H1 (cell line): ENCODE data around the gene CFDP1. TPM values are rescaled to one million over a fixed set of nuclear protein-coding genes. Genes with fewer than 3 reads are reported as not detected.

Experiments used
- CTCF ChIA-PET: fragments of 300-600 bp; sonication (Branson Sonifier 250); formaldehyde crosslinking; loops from one replicate; lab custom pipeline; 2021; ENCODE audit not compliant: partially characterized antibody; lab: Charles Lee
- POLR2A ChIA-PET: fragments of 300-600 bp; sonication (Branson Sonifier 250); formaldehyde crosslinking; loops from one replicate; lab custom pipeline; 2021; ENCODE audit warnings: inconsistent platforms; ENCODE audit not compliant: partially characterized antibody; lab: Charles Lee
- DNase-seq, 2 experiments: peaks; one replicate each; pipeline versions ENCODE4 v3.0.0 to v3.0.0-alpha.2; 2010 to 2022; ENCODE audit warnings: low spot score in 2 of 2, low read depth in 1 of 2, mixed read lengths in 1 of 2
- FAIRE-seq: peaks from 2 replicates; lab custom pipeline; 2011; peaks lifted over from hg19 to GRCh38; lab: Jason Lieb, UNC
- H2AFZ ChIP-seq: 2 replicates; pipeline ENCODE4 v1.8.1; 2012; ENCODE audit warnings: low read length, inconsistent platforms
- H2AK5ac ChIP-seq: 2 replicates; pipeline ENCODE4 v1.6.1; 2013; ENCODE audit warnings: low read depth, low read length
- H2BK120ac ChIP-seq: replicated peaks from 2 replicates; pipeline ENCODE3; 2013; ENCODE audit warnings: low read depth, low read length, inconsistent platforms
- H2BK12ac ChIP-seq: 2 replicates; pipeline ENCODE4 v1.6.1; 2013; ENCODE audit warnings: low read depth, low read length
- H2BK15ac ChIP-seq: 2 replicates; pipeline ENCODE4 v1.6.1; 2013; ENCODE audit warnings: low read length
- H2BK20ac ChIP-seq: 2 replicates; pipeline ENCODE4 v1.6.1; 2013; ENCODE audit warnings: low read length
- H2BK5ac ChIP-seq: 2 replicates; pipeline ENCODE4 v1.6.1; 2013; ENCODE audit warnings: low read depth, low read length
- H3K14ac ChIP-seq: 2 replicates; pipeline ENCODE4 v1.6.1; 2013; ENCODE audit warnings: inconsistent platforms; ENCODE audit not compliant: insufficient read length
- H3K18ac ChIP-seq: 2 replicates; pipeline ENCODE4 v1.6.1; 2013; ENCODE audit warnings: low read length; ENCODE audit errors: extremely low read depth
- H3K23ac ChIP-seq: 2 replicates; pipeline ENCODE4 v1.6.1; 2013; ENCODE audit warnings: inconsistent platforms; ENCODE audit not compliant: insufficient read length
- H3K23me2 ChIP-seq: 2 replicates; pipeline ENCODE4 v1.6.1; 2013; ENCODE audit warnings: low read depth, low read length
- H3K27ac ChIP-seq: 2 replicates; pipeline ENCODE4 v1.6.1; 2011; ENCODE audit warnings: low read depth, low read length, inconsistent platforms
- H3K27me3 ChIP-seq, 4 experiments: replicated peaks in 1 of 4; 1 replicate in 1 of 4; 2 replicates in 3 of 4; pipeline versions ENCODE4 v1.6.1 to v1.8.1; 2011 to 2013; ENCODE audit warnings: low read length in 3 of 4, mild to moderate bottlenecking in 3 of 4, inconsistent platforms in 2 of 4, mixed read lengths in 2 of 4, moderate library complexity in 1 of 4; ENCODE audit not compliant: control insufficient read depth in 3 of 4, insufficient read depth in 3 of 4; ENCODE audit errors: extremely low read depth in 1 of 4
- H3K36me3 ChIP-seq, 4 experiments: 2 replicates each; pipeline versions ENCODE4 v1.6.1 to v1.8.1; 2011 to 2013; ENCODE audit warnings: mild to moderate bottlenecking in 4 of 4, low read length in 3 of 4, moderate library complexity in 2 of 4, control low read depth in 1 of 4, inconsistent platforms in 1 of 4; ENCODE audit not compliant: insufficient read depth in 4 of 4, control insufficient read depth in 2 of 4
- H3K4ac ChIP-seq: replicated peaks from 2 replicates; pipeline ENCODE3; 2013; ENCODE audit warnings: low read length, low read depth, mixed read lengths, inconsistent platforms; ENCODE audit not compliant: insufficient read length
- H3K4me1 ChIP-seq, 4 experiments: replicated peaks in 1 of 4; 1 replicate in 1 of 4; 2 replicates in 3 of 4; pipeline versions ENCODE4 v1.6.1 to v1.8.1; 2011 to 2013; ENCODE audit warnings: low read length in 3 of 4, inconsistent platforms in 2 of 4, mixed read lengths in 1 of 4; ENCODE audit not compliant: insufficient read depth in 4 of 4, control insufficient read depth in 3 of 4
- H3K4me2 ChIP-seq, 2 experiments: 2 replicates each; pipeline versions ENCODE4 v1.6.1 to v1.8.1; 2011 to 2013; ENCODE audit warnings: low read depth in 2 of 2, low read length in 2 of 2, control low read depth in 1 of 2, inconsistent platforms in 1 of 2, mild to moderate bottlenecking in 1 of 2; ENCODE audit not compliant: insufficient read depth in 1 of 2
- H3K4me3 ChIP-seq, 4 experiments: fragments of 200-600, 300-600 bp in 1 of 4; sonication (generic), shearing (Covaris generic), sonication (Bioruptor Twin) in 1 of 4; 2 replicates each; pipeline versions ENCODE4 v1.5.1 to v1.8.1; 2011 to 2016; ENCODE audit warnings: low read length in 4 of 4, low read depth in 3 of 4, control low read depth in 2 of 4, inconsistent platforms in 2 of 4, mild to moderate bottlenecking in 2 of 4, mixed read lengths in 1 of 4, moderate library complexity in 1 of 4; ENCODE audit not compliant: insufficient read depth in 2 of 4; ENCODE audit errors: extremely low read depth in 1 of 4
- H3K56ac ChIP-seq: replicated peaks from 2 replicates; pipeline ENCODE3; 2013; ENCODE audit warnings: low read depth, mild to moderate bottlenecking, mixed read lengths, low read length, inconsistent platforms; ENCODE audit not compliant: insufficient read length
- H3K79me1 ChIP-seq: 2 replicates; pipeline ENCODE4 v1.6.1; 2013; ENCODE audit warnings: low read depth, low read length, control low read depth
- H3K79me2 ChIP-seq, 2 experiments: 2 replicates each; pipeline versions ENCODE4 v1.6.1 to v1.8.1; 2012 to 2013; ENCODE audit warnings: low read length in 2 of 2, mild to moderate bottlenecking in 2 of 2, inconsistent platforms in 1 of 2; ENCODE audit not compliant: insufficient read depth in 2 of 2, control insufficient read depth in 1 of 2
- H3K9ac ChIP-seq, 4 experiments: replicated peaks in 1 of 4; 1 replicate in 1 of 4; 2 replicates in 3 of 4; pipeline versions ENCODE4 v1.6.1 to v1.8.1; 2011 to 2013; ENCODE audit warnings: low read depth in 3 of 4, low read length in 3 of 4, control low read depth in 2 of 4, mild to moderate bottlenecking in 2 of 4, moderate library complexity in 2 of 4, inconsistent platforms in 1 of 4; ENCODE audit errors: extremely low read depth in 1 of 4
- H3K9me3 ChIP-seq, 2 experiments: 2 replicates each; pipeline versions ENCODE4 v1.6.1 to v1.8.1; 2012 to 2013; ENCODE audit warnings: mild to moderate bottlenecking in 2 of 2, moderate library complexity in 2 of 2, control low read depth in 1 of 2, inconsistent platforms in 1 of 2, low read depth in 1 of 2, low read length in 1 of 2, mixed read lengths in 1 of 2; ENCODE audit not compliant: insufficient read depth in 2 of 2
- H4K20me1 ChIP-seq, 2 experiments: replicated peaks in 1 of 2; 2 replicates each; pipeline versions ENCODE3 to v1.8.1; 2011 to 2013; ENCODE audit warnings: inconsistent platforms in 2 of 2, low read length in 2 of 2, mild to moderate bottlenecking in 1 of 2; ENCODE audit not compliant: insufficient read depth in 2 of 2, control insufficient read depth in 1 of 2
- H4K5ac ChIP-seq: 2 replicates; pipeline ENCODE4 v1.6.1; 2013; ENCODE audit warnings: low read length, low read depth, mixed read lengths, inconsistent platforms; ENCODE audit not compliant: insufficient read length
- H4K8ac ChIP-seq: 2 replicates; pipeline ENCODE4 v1.8.0; 2013; ENCODE audit warnings: mild to moderate bottlenecking, moderate library complexity, low read length, inconsistent platforms; ENCODE audit not compliant: insufficient read depth; ENCODE audit errors: extremely low read depth
- H4K91ac ChIP-seq: replicated peaks from 2 replicates; pipeline ENCODE3; 2013; ENCODE audit warnings: low read length, mixed read lengths, inconsistent platforms; ENCODE audit not compliant: insufficient read length
- KDM1A ChIP-seq: fragments of 200-600, 300-600 bp; sonication (generic); IDR thresholded peaks from 2 replicates; pipeline ENCODE4 v1.7.1; 2016; ENCODE audit warnings: mild to moderate bottlenecking, low read length, borderline replicate concordance
- KDM5A ChIP-seq: fragments of 200-600 bp; IDR thresholded peaks from 2 replicates; pipeline ENCODE4 v1.7.1; 2012; ENCODE audit warnings: mild to moderate bottlenecking, low read length, inconsistent platforms, mixed read lengths
- MAX ChIP-seq: IDR thresholded peaks from 2 replicates; pipeline ENCODE4 v1.6.1; 2012; ENCODE audit warnings: inconsistent platforms
- SIX5 ChIP-seq: IDR thresholded peaks from 2 replicates; pipeline ENCODE4 v1.6.1; 2011; ENCODE audit warnings: mild to moderate bottlenecking, low read depth, low read length
- SUZ12 ChIP-seq: fragments of 200-600 bp; sonication (generic); IDR thresholded peaks from 2 replicates; pipeline ENCODE4 v1.6.1; 2012; ENCODE audit warnings: mild to moderate bottlenecking, inconsistent platforms, low read length, moderate library complexity, mixed read lengths
- WGBS, 2 experiments: shearing (Covaris generic) in 1 of 2; methylation state at CpG; one replicate each; pipeline versions ENCODE4 v1.1.6 to v1.1.7; 2013 to 2015; ENCODE audit warnings: low lambda C conversion rate in 2 of 2, mixed read lengths in 2 of 2, inconsistent platforms in 1 of 2, low coverage in 1 of 2, missing lambda C conversion rate in 1 of 2; ENCODE audit not compliant: insufficient replicate concordance in 2 of 2, insufficient coverage in 1 of 2, insufficient read length in 1 of 2; ENCODE audit errors: extremely low coverage in 1 of 2, missing lambda C conversion rate in 1 of 2; 5-methylcytosine and 5-hydroxymethylcytosine counted together
- polyA plus RNA-seq, 7 experiments: library from polyadenylated mRNA; depleted of rRNA in 3 of 7; stranded (reverse) in 5 of 7; unstranded in 2 of 7; fragments of >200 nt in 5 of 7; fragments of 200-250 nt in 2 of 7; gene quantifications; 1 replicate in 5 of 7; 2 replicates in 1 of 7; 4 replicates in 1 of 7; pipeline versions ENCODE4 v1.2.1 to v1.2.3, GENCODE V29; 2011 to 2013; ENCODE audit warnings: missing spikeins in 2 of 7, mixed read lengths in 2 of 7
- total RNA-seq: library from RNA; stranded (reverse); fragmentation: NEBNext Ultra II Directional; extraction: Animal tissue kit (Norgen Biotek cat#: 25700); gene quantifications from 2 replicates; pipeline ENCODE4 v1.2.1, GENCODE V29; 2021

Gene CFDP1
- total and polyA plus RNA-seq, 2 of the 8 experiments (the other 6 are each of a cell fraction or from before 2014, with no cell fraction given) = 25.5 to 77.3 TPM

GRCh38 chr16:75472908-75473877 lies 39.9 kb upstream of the CFDP1 start:
- Histone ChIP-seq H4K91ac (peak overlapping the region; percentile 70), H3K56ac (peak overlapping the region; percentile 25), H2AK5ac (peak overlapping the region; percentile 84; the same call in 1 of the 2 replicates), H3K23ac (no peak overlapping the region), H3K4me3 (no peak overlapping the region), H3K9ac (no peak overlapping the region), H3K14ac (no peak overlapping the region), H4K8ac (peak overlapping the region; percentile 82; the same call in 1 of the 2 replicates), H2BK12ac (peak overlapping the region; percentile 95), H3K9me3 (0 out of 4 replicates have a peak, but pooled peaks cover 0 to 3% of the 10 kb centered on the region in 2 experiments), H4K5ac (peak overlapping the region; percentile 68), H2BK20ac (peak overlapping the region; percentile 89), H2BK120ac (peak overlapping the region; percentile 73), H3K23me2 (0 out of 2 replicates have a peak, but pooled peaks cover 3% of the 10 kb centered on the region), H3K79me2 (no peaks in the 10 kb centered on the region), H4K20me1 (no peaks in the 10 kb centered on the region), H3K18ac (peak overlapping the region; percentile 28; the same call in 1 of the 2 replicates), H3K4me2 (peak overlapping the region in 1 of 2 experiments; percentile 8; a peak in 1 of 4 replicates), H3K27ac (peak overlapping the region; percentile 43), H3K4ac (peak overlapping the region; percentile 24), H2AFZ (no peak overlapping the region), H3K36me3 (peaks cover 0 to 12% (median 2%) of the 10 kb centered on the region in 4 experiments; a peak in 6 of 8 replicates), H2BK15ac (0 out of 2 replicates have a peak overlapping the region, but pooled peaks have one; percentile 66), H3K79me1 (no peaks in the 10 kb centered on the region), H3K27me3 (no peaks in the 10 kb centered on the region), H3K4me1 (peaks cover 1 to 6% (median 5%) of the 10 kb centered on the region in 4 experiments; a peak in 6 of 7 replicates), H2BK5ac (peak overlapping the region; percentile 72; the same call in 1 of the 2 replicates)
- DNase-seq (no peak), FAIRE-seq (no peak)
- TF ChIP-seq MAX = no peak
- TF ChIP-seq SUZ12 = no peak
- TF ChIP-seq KDM1A = peak; percentile 65; the same call in 1 of the 2 replicates
- no peak for TF ChIP-seq KDM5A
- TF ChIP-seq SIX5 = no peak
- WGBS, 2 experiments = 92% methylated on average over 17 of the region's 17 CpGs; no CpG with 5 or more reads in 1 of the 2 experiments
- POLR2A ChIA-PET = interaction anchor here (0.6 to 2.4 kb wide), 7 partner anchors 11 to 205 kb away, joined by 3 to 18 read pairs (median 3); partner anchors contain the start of gene CHST6
- CTCF ChIA-PET = interaction anchor here (0.6 to 9.9 kb wide), 16 partner anchors 8 to 274 kb away, joined by 3 to 181 read pairs (median 6); partner anchors contain the start of gene CHST6
